ENCODE data around the gene GPRIN2.

DNA sequence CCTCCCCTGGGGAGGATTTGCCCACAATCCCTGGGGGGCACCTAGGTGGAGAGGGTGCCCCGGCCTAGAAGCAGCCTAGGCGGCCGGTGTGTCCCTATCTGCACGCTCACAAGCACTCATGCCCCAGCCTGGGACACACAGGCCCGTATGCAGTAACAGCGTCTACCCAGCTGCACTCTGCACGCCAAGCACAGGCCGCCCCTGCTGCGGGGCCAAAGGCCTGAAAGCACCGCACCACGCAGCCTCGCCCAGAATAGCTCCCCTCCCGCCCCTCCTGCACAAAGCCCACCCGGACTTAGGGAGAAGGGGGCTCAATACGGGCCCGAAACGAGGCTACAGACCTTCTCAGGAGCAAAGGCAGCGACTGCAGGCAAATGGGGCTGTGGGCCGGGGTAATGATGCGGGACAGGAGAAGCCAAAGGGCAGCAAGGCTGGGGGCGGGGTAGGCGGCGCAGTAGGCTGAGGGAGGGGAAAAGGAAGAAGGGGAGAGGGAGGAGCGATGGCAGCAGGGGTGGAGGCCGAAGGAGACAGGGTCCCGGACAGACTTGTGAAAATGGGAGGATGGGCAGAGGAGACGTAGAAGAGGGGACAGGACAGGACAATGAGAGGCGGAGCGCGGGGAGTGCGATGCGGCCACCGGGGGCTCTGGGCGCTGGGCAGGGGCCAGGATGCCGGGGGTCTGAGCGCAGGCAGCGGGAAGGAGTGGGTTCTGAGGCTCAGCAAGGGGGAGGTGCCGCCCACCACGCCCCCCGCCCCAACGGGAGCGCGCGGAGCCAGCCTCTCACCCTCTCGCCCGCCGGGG is 544 bp downstream of the GPRIN2 start:
- TF ChIP-seq POLR2A (IDR thresholded peaks at IDR 0.05; ENCODE audit: low read length) (no peak), GATA1 (IDR thresholded peaks at IDR 0.05; ENCODE audit: low read depth, low read length) (no peak)

Measured in erythroblast (primary cell).